CD4-positive, alpha-beta T cell treated with Interleukin-4 for 4 hours (primary cell): ENCODE data around the gene CASZ1.

Experiments
- DNase-seq: peaks from one replicate; pipeline ENCODE4 v3.0.0-alpha.2; 2020

Gene CASZ1

GRCh38 chr1:10647414-10648170 lies 148.9 kb downstream of the CASZ1 start:
- no peak for DNase-seq

GRCh38 chr1:10646347-10646861 lies 150.0 kb downstream of the CASZ1 start:
- DNase-seq, result no peak

GRCh38 chr1:10644307-10645128 lies 151.9 kb downstream of the CASZ1 start:
- DNase-seq, result no peak

- no peak for DNase-seq
These were observed 152.7 kb downstream of the CASZ1 start for GRCh38 chr1:10643607-10644306.

DNA sequence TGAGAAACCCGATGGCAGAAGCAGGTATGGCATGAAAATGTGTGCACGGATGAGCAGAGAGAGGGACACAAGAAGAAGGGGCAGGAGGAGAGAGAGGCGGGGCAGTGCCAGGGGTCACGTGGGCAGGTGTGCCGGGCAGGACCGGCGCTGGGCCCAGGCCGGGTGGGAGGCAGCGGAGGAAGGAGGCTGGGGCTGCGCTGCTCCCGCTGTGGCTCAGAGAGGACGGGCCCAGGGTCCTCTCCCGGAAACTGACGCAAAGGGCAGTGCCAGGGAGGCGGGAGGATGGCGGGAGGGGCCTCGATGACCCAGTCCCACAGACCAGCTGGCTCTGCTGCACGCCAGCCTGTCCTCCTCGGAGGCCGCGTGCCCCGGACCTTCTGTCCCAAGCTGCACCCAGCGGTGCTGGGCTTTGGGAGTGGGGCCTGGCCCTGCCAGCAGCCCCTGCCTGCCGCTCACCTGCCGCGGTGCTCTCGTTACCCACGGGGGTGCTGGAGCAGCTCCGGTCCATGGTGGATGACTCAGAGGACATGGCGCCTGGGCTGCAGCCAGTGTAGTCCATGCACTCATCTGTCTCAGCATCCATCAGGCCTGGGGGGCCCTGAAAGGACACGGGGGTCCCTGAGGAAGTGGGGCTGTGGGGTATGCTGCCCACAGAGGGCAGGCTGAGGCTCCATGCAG lies 153.9 kb downstream of the CASZ1 start:
- no peak for DNase-seq

- DNase-seq, result no peak
These were observed 154.5 kb downstream of the CASZ1 start for GRCh38 chr1:10641976-10642375.

- DNase-seq, result no peak
These were observed 155.4 kb downstream of the CASZ1 start for GRCh38 chr1:10640843-10641553.

GRCh38 chr1:10639775-10640578 lies 156.5 kb downstream of the CASZ1 start:
- no peak for DNase-seq

GRCh38 chr1:10639011-10639774 lies 157.3 kb downstream of the CASZ1 start:
- no peak for DNase-seq

GRCh38 chr1:10638559-10639005 lies 157.9 kb downstream of the CASZ1 start:
- DNase-seq, result no peak

DNA sequence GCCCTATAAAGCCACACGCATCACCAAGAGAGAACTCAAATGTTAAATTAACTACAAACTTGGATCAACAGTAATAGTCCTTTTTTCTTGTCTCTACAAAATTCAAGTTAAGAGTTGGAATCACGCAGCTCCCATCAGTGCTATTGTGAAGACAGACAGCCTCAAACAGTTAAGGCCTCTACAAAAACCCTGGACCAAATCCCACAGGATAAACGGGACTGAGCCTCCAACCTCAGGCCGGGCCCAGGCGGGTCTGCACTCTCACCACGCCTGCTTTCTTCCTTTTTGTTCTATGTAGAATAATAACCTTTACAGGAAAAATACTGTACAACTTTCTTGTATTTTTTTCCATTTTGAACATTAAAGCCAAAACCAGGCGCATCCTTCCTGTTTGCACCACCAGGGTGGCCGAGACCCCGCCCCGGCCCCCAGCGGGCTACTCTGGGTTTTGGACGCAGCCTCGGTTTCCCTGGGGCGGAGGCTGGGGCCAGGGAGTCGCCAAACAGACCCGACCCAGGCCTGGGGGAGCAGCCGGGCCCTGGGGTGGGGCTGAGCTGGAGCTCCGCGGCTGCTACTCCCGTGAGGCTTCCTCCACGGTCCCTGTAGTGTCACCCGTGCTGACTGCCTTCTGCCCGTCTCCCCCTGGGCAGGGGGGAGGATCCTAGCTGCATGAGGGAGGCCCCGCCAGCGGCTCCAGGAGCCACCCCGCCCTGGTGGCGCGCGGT lies 158.4 kb downstream of the CASZ1 start:
- no peak for DNase-seq

DNA sequence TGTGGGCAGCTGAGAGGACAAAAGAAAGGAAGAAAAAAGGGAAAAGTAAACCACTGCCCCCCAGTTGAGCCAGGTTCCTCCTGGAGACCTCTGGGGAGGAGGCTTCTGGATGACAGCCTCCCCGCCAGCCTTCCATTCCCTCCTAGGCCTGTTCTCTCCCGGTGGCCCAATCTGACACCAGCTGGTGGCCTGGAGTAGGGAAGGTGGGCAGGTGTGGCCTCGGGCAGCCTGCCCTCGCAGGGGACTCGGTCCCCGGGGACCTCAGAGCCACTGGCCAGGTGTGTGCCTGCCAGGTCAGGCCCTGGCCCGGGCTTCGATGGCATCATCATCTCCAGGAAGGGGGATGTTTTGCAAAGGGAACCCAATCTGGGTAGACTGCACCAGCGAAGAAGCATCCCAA lies 159.0 kb downstream of the CASZ1 start:
- no peak for DNase-seq

GRCh38 chr1:10635992-10636391 lies 160.5 kb downstream of the CASZ1 start:
- DNase-seq, result no peak

DNA sequence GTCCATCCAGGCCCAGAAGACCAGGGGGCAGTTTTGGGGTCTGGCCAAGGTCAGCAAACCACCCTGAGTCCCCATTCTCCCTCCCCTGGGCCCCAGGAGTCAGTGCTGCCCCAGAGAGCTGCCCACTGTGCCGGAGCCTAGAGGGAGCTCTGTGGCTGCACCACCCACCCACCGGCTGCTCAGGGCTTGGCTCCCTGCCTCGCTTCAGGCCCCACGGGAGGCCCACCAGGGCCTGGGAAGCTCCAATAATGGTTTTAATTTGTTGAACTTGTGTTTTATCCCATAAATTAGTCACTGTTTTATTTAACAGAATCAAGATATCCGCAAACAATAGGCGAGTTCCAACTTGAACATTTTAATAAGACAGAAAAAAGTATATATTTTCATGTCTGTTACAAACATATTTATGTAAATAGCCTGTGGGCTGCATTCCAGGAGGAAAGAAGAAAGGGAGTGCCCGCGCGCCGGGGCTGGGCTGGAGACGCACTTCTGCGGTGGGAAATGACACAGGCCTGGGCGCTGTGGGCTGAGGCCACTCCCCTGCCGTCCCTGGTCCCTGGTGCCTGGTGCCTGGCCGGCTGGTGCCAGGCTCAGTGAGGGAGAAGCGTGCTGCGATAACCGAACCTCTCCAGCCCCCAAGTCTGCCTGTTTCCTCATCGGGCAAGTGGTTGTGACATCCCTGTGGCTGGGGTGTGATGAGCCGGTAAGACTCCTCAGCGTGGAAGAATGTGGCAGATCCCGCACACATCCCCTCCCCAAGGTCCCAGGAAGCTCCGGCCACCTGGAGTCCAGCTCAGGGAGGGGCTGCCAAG lies 161.2 kb downstream of the CASZ1 start:
- no peak for DNase-seq

- DNase-seq, result no peak
These were observed 161.9 kb downstream of the CASZ1 start for GRCh38 chr1:10634428-10635084.

- DNase-seq, result no peak
These were observed 162.4 kb downstream of the CASZ1 start for GRCh38 chr1:10634075-10634427.

DNA sequence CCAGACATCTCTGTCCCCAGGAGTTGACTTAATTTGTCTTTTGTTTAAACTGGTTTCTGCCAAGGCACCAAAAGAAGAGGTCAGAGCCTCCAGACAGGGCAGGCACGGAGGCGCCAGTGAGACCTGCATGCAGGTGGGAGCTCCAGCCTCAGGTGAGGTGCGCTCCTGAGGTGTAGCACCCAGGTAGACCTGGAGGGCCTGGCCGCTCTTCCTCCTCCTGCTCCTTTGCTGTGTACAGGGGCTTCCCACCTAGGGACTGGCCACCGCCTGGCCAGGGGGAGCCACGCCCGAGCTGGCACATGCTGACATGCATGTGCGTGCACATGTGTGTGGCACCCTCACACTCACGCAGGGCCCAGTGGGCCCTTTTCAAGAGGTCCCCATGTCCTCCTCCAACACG lies 163.0 kb downstream of the CASZ1 start:
- DNase-seq, result no peak

GRCh38 chr1:10632691-10633090 lies 163.8 kb downstream of the CASZ1 start:
- no peak for DNase-seq
